Gastrocnemius medialis (tissue), 4 donors: ENCODE measurements around the gene TNS1. TPM values are rescaled to one million over a fixed set of nuclear protein-coding genes. Genes with fewer than 3 reads are reported as not detected.

ENCODE experiments used
- ATAC-seq, 2 donors: fragments of 150-250 bp; one replicate each; pipeline ENCODE4 v1.9.1; 2016
- DNase-seq, 2 donors: peaks; one replicate each; pipeline ENCODE4 v3.0.0-alpha.2; 2019
- H3K27ac ChIP-seq, 4 donors: fragments of 200-600 bp; sonication (generic); 1 replicate in 1 of 4; 2 replicates in 3 of 4; pipeline ENCODE4 v1.5.1; 2016 to 2018; ENCODE audit warnings: mild to moderate bottlenecking in 2 of 4, moderate library complexity in 1 of 4
- H3K27me3 ChIP-seq, 3 donors: fragments of 200-600 bp; sonication (generic) in 2 of 3; 1 replicate in 1 of 3; 2 replicates in 2 of 3; pipeline versions ENCODE4 v1.5.1 to v1.6.0; 2016 to 2019; ENCODE audit warnings: mild to moderate bottlenecking in 1 of 3, moderate library complexity in 1 of 3
- H3K36me3 ChIP-seq, 2 donors: fragments of 200-600 bp; sonication (generic) in 1 of 2; one replicate each; pipeline ENCODE4 v1.5.1; 2017 to 2018
- H3K4me1 ChIP-seq, 2 donors: fragments of 200-600 bp; sonication (generic) in 1 of 2; one replicate each; pipeline ENCODE4 v1.5.1; 2016 to 2017; ENCODE audit warnings: mild to moderate bottlenecking in 2 of 2
- H3K4me3 ChIP-seq, 4 donors: fragments of 200-600 bp; sonication (generic) in 3 of 4; 1 replicate in 1 of 4; 2 replicates in 3 of 4; pipeline ENCODE4 v1.5.1; 2016 to 2019; ENCODE audit warnings: mild to moderate bottlenecking in 2 of 4
- H3K9me3 ChIP-seq, 3 donors: fragments of 200-600 bp; sonication (generic) in 2 of 3; 1 replicate in 1 of 3; 2 replicates in 2 of 3; pipeline ENCODE4 v1.5.1; 2016 to 2019
- POLR2A ChIP-seq, 2 donors: fragments of 450-650 bp; IDR thresholded peaks; one replicate each; pipeline ENCODE4 v1.6.1; 2017; ENCODE audit warnings: antibody characterized with exemption in 2 of 2, mild to moderate bottlenecking in 2 of 2, moderate library complexity in 2 of 2
- in situ Hi-C, 4 donors: fragments of 200-750 bp; cut with MboI; loops; one replicate each; pipeline versions ENCODE4 v1.15.0 to v1.8.0; 2017; ENCODE audit warnings: low sequenced_read_pairs in 4 of 4
- intact Hi-C: fragments of 100-400 bp; cut with DNase I; formaldehyde crosslinking; loops from one replicate; pipeline ENCODE4 v1.15.1; 2023; ENCODE audit warnings: low total_unique reads
- total RNA-seq, 4 donors: library from RNA; depleted of rRNA; stranded (reverse); fragments of >200 nt; gene quantifications; one replicate each; pipeline versions ENCODE4 v1.1.0 to v1.2.3, GENCODE V29; 2016
- TF ChIP-seq, protein P1 (sequence below), 5 experiments: fragments of 450-650 bp in 3 of 5; fragments of 200-600 bp in 2 of 5; sonication (generic) in 2 of 5; IDR thresholded peaks in 4 of 5; conservative IDR thresholded peaks in 1 of 5; 1 replicate in 4 of 5; 2 replicates in 1 of 5; pipeline ENCODE4 v1.5.1; 2016 to 2019; ENCODE audit warnings: antibody characterized with exemption in 5 of 5, mild to moderate bottlenecking in 3 of 5, moderate library complexity in 3 of 5

The TNS1 gene
- total RNA-seq, 4 donors from 2014 or later, result 407 to 670 (median 484) TPM

DNA sequence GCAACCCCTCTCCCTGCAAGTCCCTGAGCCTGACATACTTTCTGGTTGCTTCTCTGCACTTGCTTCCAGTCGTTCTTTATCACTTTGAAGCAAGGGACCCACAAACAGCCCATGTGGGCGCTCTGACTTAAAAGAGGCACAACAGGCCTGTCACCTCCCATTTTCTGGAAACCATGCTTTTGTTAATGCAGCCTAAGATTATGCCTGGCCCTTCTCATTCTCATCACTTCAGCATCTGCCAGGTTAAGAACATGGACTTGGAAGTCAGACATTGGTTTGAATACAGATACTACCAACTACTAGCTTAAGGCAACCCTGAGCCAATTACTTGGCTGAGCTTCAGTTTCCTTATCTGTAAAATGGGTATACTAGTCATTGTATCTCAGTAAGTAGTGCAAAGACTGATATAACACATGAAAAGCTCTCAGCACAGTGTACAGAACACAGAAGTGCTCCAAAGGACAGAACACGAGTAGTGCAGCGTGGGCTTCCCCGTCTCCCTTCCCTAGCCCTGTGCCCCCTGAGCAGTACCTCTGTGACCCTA lies 141.4 kb downstream of the TNS1 start:
- TF ChIP-seq POLR2A (IDR thresholded peaks at IDR 0.05), result no peak
- TF ChIP-seq, protein P1, sequence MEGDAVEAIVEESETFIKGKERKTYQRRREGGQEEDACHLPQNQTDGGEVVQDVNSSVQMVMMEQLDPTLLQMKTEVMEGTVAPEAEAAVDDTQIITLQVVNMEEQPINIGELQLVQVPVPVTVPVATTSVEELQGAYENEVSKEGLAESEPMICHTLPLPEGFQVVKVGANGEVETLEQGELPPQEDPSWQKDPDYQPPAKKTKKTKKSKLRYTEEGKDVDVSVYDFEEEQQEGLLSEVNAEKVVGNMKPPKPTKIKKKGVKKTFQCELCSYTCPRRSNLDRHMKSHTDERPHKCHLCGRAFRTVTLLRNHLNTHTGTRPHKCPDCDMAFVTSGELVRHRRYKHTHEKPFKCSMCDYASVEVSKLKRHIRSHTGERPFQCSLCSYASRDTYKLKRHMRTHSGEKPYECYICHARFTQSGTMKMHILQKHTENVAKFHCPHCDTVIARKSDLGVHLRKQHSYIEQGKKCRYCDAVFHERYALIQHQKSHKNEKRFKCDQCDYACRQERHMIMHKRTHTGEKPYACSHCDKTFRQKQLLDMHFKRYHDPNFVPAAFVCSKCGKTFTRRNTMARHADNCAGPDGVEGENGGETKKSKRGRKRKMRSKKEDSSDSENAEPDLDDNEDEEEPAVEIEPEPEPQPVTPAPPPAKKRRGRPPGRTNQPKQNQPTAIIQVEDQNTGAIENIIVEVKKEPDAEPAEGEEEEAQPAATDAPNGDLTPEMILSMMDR (IDR thresholded peaks at IDR 0.05 in 4 of 5, conservative IDR thresholded peaks at IDR 0.05 in 1 of 5), result no peak
- Histone ChIP-seq H3K9me3 (no peaks in the 10 kb centered on the region), H3K27me3 (no peaks in the 10 kb centered on the region), H3K27ac (peak overlapping the region in 2 of 4 donors; percentile 12 to 99), H3K4me3 (no peak overlapping the region), H3K36me3 (peaks cover 0 to 5% of the 10 kb centered on the region in 2 donors), H3K4me1 (peaks cover 69 to 73% of the 10 kb centered on the region in 2 donors)
- ATAC-seq (no peak), DNase-seq (peak in 1 of 2 donors; percentile 10)
- intact Hi-C loops (loop anchor here (5.0 kb wide), 1 partner anchor 34 kb away; no protein-coding TSS in a partner anchor), in situ Hi-C loops (no loop called here)

DNA sequence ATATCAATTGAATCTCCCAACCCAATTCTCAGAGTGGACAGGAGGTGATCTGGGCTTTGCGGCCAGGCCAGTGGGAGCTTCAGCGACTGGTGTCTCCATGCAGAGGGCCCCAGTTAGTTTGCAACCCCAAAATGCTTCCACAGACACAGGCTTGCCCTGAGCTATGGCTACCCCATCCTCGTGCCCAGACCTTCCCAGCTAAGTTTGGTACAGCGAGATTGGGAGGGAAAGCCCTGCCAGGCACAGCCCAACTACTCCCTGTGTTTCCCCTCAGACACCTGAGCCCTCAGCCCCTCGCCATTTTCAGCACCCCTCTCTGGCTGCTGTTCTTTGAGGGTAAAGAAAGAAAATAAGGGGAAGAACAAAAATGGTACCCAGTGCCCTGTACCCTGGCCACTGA lies 142.9 kb downstream of the TNS1 start:
- TF ChIP-seq, protein P1 (IDR thresholded peaks at IDR 0.05 in 4 of 5, conservative IDR thresholded peaks at IDR 0.05 in 1 of 5), result no peak
- no peak for TF ChIP-seq POLR2A (IDR thresholded peaks at IDR 0.05)
- H3K36me3 ChIP-seq, result peaks cover 0 to 17% of the 10 kb centered on the region in 2 donors
- no peaks in the 10 kb centered on the region for H3K27me3 ChIP-seq
- H3K4me1 ChIP-seq, result peaks cover 69 to 73% of the 10 kb centered on the region in 2 donors
- in situ Hi-C loops (no loop called here), intact Hi-C loops (loop anchor here (2.0 to 5.0 kb wide), 2 partner anchors 33 to 43 kb away; no protein-coding TSS in a partner anchor)
- H3K9me3 ChIP-seq, result no peaks in the 10 kb centered on the region
- no peak overlapping the region for H3K4me3 ChIP-seq
- ATAC-seq (no peak), DNase-seq (peak in 1 of 2 donors; percentile 11)
- H3K27ac ChIP-seq, result peak overlapping the region; percentile 99 to 100 (median 99)

DNA sequence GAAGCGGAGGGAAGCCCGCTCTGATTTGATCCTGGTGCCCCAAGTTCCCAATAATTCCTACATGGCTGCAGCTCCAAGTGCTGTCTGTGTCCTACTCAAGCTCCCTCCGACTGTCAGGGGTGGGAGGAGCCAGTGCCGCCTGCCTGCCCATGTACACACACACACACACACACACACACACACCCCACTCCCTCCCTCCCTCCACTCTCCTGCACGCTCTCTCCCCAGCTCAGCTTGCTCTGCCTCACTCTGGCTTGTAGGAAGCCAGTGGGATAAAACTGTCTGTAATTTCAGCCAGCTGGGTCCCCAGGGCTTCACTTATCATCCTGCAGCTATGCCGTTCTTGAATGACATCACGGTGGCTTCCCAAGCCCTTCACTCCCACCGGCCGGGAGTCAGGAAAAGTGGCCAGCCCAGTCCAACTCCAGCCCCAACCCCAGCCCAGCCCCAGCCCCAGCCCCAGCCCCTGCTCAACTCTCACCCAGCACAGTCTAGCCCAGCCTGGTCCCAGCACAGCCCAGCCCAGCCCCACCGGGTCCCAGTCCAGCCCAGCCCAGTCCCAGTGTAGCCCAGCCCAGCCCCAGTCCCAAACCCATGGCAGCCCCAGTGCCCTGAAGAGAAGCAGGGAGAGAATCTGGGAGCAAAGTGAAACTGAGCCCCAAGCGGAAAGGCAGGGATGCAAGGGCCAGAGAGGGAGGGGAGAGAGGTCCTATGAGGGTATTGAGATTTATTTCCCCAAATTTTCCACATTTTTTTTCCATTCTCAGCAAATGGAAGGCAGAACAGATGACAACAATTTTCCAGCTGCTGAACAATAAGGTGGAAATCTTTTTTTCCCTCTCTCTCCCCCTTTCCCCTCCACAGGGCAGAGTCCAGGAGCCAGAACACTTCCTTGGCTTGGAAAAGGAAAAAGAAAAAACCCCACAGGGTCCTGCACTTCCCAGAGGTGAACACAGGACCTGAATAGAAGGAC lies 144.0 kb downstream of the TNS1 start:
- H3K27me3 ChIP-seq, result no peaks in the 10 kb centered on the region
- in situ Hi-C loops (no loop called here), intact Hi-C loops (loop anchor here (2.0 kb wide), 1 partner anchor 44 kb away; no protein-coding TSS in a partner anchor)
- no peaks in the 10 kb centered on the region for H3K9me3 ChIP-seq
- DNase-seq (peak; percentile 87 to 97), ATAC-seq (peak; percentile 62 to 64)
- H3K4me3 ChIP-seq, result peak overlapping the region; percentile 72 to 89 (median 81)
- H3K4me1 ChIP-seq, result peaks cover 69 to 73% of the 10 kb centered on the region in 2 donors
- H3K36me3 ChIP-seq, result peaks cover 0 to 27% of the 10 kb centered on the region in 2 donors
- peak overlapping the region; percentile 99 to 100 (median 99) for H3K27ac ChIP-seq
- TF ChIP-seq POLR2A (IDR thresholded peaks at IDR 0.05), result peak; percentile 70 to 73
- TF ChIP-seq, protein P1 (IDR thresholded peaks at IDR 0.05 in 4 of 5, conservative IDR thresholded peaks at IDR 0.05 in 1 of 5), result no peak

DNA sequence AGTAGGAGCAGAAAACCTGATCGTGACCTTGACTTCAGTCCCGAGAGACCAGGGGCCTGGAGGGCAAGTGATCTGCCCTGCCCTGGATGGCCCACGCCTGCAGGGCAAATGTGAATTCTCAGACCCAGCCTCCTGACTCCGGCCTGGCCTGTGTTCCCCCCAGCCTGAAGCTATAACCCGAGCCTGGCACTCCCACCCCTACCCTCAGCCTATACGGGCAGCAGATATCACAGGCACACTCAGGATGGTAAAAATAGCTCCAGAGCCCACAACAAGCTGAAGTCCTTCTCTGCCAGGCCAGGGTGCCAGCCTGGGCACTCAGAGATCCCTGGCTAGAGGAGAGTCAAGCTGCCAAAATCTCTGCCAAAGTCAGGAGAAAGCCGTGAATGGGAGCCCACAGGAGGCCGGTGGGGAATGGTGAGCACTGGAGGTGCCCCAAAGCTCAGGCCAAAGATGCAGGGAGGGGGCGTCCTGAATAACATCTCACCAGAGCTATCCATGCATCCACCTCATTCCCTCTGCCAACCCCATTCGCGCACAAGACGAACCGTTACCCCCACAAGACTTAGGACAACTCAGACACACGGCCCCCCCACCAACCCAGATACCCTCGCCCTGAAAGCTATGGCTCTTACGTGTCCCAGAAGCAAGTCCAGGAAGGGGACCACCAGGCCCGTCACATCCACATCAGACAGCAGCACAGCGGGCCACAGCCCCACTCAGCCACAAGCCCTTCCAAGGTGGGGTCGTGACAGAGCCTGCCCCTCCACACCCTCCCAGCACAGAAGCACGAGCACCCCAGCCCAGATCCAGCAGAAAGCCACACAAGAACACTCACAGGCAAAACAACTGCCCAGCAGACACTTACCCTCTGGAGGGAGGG lies 144.9 kb downstream of the TNS1 start:
- Histone ChIP-seq H3K4me1 (peaks cover 72 to 74% of the 10 kb centered on the region in 2 donors), H3K9me3 (no peaks in the 10 kb centered on the region), H3K36me3 (peaks cover 0 to 29% of the 10 kb centered on the region in 2 donors), H3K4me3 (peak overlapping the region; percentile 72 to 89 (median 81)), H3K27me3 (no peaks in the 10 kb centered on the region), H3K27ac (peak overlapping the region; percentile 99 to 100 (median 99))
- in situ Hi-C loops (no loop called here), intact Hi-C loops (loop anchor here (2.0 kb wide), 1 partner anchor 45 kb away; no protein-coding TSS in a partner anchor)
- TF ChIP-seq, protein P1 (IDR thresholded peaks at IDR 0.05 in 4 of 5, conservative IDR thresholded peaks at IDR 0.05 in 1 of 5), result no peak
- peak; percentile 85 to 94 for TF ChIP-seq POLR2A (IDR thresholded peaks at IDR 0.05)
- peak; percentile 65 to 70 for ATAC-seq
- DNase-seq, result peak; percentile 90 to 96
